Vagina (tissue), 2 donors: ENCODE measurements around the gene ADCY1. TPM values are rescaled to one million over a fixed set of nuclear protein-coding genes. Genes with fewer than 3 reads are reported as not detected.

Experiments used
- DNase-seq, 2 donors: peaks; one replicate each; pipeline ENCODE4 v3.0.0-alpha.2; 2017; ENCODE audit errors: extremely low spot score in 2 of 2
- H3K27ac ChIP-seq: fragments of 200-600 bp; sonication (generic); one replicate; pipeline ENCODE4 v1.5.1; 2019
- H3K27me3 ChIP-seq: fragments of 200-600 bp; sonication (generic); one replicate; pipeline ENCODE4 v1.5.1; 2019
- H3K36me3 ChIP-seq, 2 donors: fragments of 200-600 bp; sonication (generic); one replicate each; pipeline ENCODE4 v1.5.1; 2017 to 2019
- H3K4me1 ChIP-seq: fragments of 200-600 bp; sonication (generic); one replicate; pipeline ENCODE4 v1.5.1; 2019
- H3K4me3 ChIP-seq, 2 donors: fragments of 200-600 bp; sonication (generic); 1 replicate in 1 of 2; 2 replicates in 1 of 2; pipeline ENCODE4 v1.5.1; 2016 to 2019
- H3K9me3 ChIP-seq: fragments of 200-600 bp; sonication (generic); one replicate; pipeline ENCODE4 v1.5.1; 2019
- POLR2A ChIP-seq, 2 donors: fragments of 450-650 bp; IDR thresholded peaks; one replicate each; pipeline ENCODE4 v1.6.1; 2017; ENCODE audit warnings: antibody characterized with exemption in 2 of 2, mild to moderate bottlenecking in 2 of 2, moderate library complexity in 2 of 2
- POLR2AphosphoS5 ChIP-seq, 2 donors: sonication (generic); formaldehyde crosslinking; IDR thresholded peaks; one replicate each; pipeline ENCODE4 v1.9.0; 2017; ENCODE audit warnings: antibody characterized with exemption in 2 of 2, mild to moderate bottlenecking in 2 of 2, low read depth in 1 of 2; ENCODE audit not compliant: insufficient read depth in 1 of 2
- intact Hi-C: fragments of 100-400 bp; cut with DNase I; formaldehyde crosslinking; loops from one replicate; pipeline ENCODE4 v1.15.1; 2023
- total RNA-seq: library from RNA; depleted of rRNA; stranded (reverse); fragments of >200 nt; gene quantifications from one replicate; pipeline ENCODE4 v1.2.3, GENCODE V29; 2016
- TF ChIP-seq, protein P1 (sequence below), 3 experiments: fragments of 450-650 bp in 2 of 3; fragments of 200-600 bp in 1 of 3; sonication (generic) in 1 of 3; IDR thresholded peaks; one replicate each; pipeline ENCODE4 v1.5.1; 2017 to 2019; ENCODE audit warnings: antibody characterized with exemption in 3 of 3, mild to moderate bottlenecking in 2 of 3, moderate library complexity in 2 of 3

ADCY1 gene
- total RNA-seq, 1 donor from 2014 or later: 2.5 TPM

DNA sequence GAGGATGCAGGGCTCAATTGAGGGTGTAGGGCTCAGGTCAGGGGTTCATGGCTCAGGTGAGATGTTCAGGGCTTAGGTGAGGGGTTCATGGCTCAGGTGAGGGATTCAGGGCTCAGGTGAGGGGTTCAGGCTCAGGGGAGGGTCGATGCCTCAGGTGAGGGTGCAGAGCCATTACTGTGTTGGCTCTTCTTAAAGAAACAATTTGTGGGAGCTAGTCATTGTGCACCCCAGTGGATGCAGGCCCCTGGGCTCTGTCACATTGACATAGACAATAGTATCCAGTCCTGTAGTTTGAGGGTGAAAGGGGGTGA lies 86.7 kb downstream of the ADCY1 start:
- H3K27ac ChIP-seq: no peak overlapping the region
- TF ChIP-seq, protein P1, sequence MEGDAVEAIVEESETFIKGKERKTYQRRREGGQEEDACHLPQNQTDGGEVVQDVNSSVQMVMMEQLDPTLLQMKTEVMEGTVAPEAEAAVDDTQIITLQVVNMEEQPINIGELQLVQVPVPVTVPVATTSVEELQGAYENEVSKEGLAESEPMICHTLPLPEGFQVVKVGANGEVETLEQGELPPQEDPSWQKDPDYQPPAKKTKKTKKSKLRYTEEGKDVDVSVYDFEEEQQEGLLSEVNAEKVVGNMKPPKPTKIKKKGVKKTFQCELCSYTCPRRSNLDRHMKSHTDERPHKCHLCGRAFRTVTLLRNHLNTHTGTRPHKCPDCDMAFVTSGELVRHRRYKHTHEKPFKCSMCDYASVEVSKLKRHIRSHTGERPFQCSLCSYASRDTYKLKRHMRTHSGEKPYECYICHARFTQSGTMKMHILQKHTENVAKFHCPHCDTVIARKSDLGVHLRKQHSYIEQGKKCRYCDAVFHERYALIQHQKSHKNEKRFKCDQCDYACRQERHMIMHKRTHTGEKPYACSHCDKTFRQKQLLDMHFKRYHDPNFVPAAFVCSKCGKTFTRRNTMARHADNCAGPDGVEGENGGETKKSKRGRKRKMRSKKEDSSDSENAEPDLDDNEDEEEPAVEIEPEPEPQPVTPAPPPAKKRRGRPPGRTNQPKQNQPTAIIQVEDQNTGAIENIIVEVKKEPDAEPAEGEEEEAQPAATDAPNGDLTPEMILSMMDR (IDR thresholded peaks at IDR 0.05): no peak
- TF ChIP-seq POLR2A (IDR thresholded peaks at IDR 0.05) (no peak), POLR2AphosphoS5 (IDR thresholded peaks at IDR 0.05; ENCODE audit: insufficient read depth in 1 of 2, low read depth in 1 of 2) (no peak)
- no peaks in the 10 kb centered on the region for H3K36me3 ChIP-seq
- no peaks in the 10 kb centered on the region for H3K4me1 ChIP-seq
- intact Hi-C loops: no loop called here
- no peak overlapping the region for H3K4me3 ChIP-seq
- H3K27me3 ChIP-seq: no peaks in the 10 kb centered on the region
- peak; percentile 64 to 71 for DNase-seq
- no peaks in the 10 kb centered on the region for H3K9me3 ChIP-seq

DNA sequence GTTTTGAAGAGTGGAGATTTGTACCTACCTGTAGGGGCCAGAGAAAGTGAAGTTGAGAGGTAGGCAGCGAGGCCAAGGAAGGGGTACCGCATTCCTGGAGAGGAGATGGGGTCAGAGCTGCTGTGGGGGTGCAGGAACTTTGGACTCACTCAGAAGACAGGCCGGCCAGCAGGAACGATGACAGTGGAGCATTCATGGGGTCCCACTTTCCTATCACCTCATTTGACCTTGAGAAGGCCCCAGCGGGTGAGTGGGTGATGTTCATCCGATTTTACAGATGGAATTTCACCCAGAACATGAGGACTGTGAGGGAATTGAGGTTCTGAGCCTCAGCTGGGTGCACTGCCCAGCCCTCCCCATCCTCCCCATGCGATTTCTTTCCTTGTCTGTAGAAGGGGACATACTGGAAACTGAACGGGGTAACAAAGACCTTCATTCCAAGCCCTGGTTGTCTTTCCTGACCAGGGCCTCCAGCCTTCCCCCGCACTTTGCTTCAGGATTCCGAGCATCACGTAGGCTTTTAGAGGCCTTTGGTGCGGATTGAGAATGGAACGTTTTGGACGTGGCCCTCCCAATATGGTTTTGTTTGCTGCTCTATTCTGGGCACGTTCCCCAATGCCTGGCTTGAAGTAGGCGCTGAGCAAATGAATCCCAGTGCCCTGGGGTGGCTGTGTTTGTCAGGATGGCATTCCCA lies 87.3 kb downstream of the ADCY1 start:
- peak; percentile 58 to 84 for DNase-seq
- TF ChIP-seq, protein P1 (IDR thresholded peaks at IDR 0.05): no peak
- no peak for TF ChIP-seq POLR2AphosphoS5 (IDR thresholded peaks at IDR 0.05; ENCODE audit: insufficient read depth in 1 of 2, low read depth in 1 of 2)
- no peak for TF ChIP-seq POLR2A (IDR thresholded peaks at IDR 0.05)
- H3K27ac ChIP-seq: no peak overlapping the region
- no peaks in the 10 kb centered on the region for H3K9me3 ChIP-seq
- intact Hi-C loops: no loop called here
- H3K27me3 ChIP-seq: no peaks in the 10 kb centered on the region
- no peaks in the 10 kb centered on the region for H3K4me1 ChIP-seq
- H3K4me3 ChIP-seq: no peak overlapping the region
- H3K36me3 ChIP-seq: no peaks in the 10 kb centered on the region

DNA sequence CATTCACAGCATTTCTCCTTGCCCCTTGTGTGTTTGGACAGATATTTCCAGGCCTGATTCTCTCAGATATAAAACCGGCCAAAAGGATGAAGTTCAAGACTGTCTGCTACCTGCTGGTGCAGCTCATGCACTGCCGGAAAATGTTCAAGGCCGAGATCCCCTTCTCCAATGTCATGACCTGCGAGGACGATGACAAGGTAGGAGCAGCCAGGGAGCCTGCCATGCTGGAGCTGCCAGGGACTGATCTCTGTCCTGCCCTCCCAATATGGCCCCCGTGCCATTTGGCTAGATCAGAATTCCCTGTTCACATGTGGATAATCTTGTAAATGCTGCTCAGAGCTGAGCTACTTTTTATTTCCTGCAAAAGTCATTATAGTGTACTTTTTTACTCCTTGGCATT lies 87.8 kb downstream of the ADCY1 start:
- no peaks in the 10 kb centered on the region for H3K9me3 ChIP-seq
- intact Hi-C loops: no loop called here
- DNase-seq: peak in 1 of 2 donors; percentile 61

DNA sequence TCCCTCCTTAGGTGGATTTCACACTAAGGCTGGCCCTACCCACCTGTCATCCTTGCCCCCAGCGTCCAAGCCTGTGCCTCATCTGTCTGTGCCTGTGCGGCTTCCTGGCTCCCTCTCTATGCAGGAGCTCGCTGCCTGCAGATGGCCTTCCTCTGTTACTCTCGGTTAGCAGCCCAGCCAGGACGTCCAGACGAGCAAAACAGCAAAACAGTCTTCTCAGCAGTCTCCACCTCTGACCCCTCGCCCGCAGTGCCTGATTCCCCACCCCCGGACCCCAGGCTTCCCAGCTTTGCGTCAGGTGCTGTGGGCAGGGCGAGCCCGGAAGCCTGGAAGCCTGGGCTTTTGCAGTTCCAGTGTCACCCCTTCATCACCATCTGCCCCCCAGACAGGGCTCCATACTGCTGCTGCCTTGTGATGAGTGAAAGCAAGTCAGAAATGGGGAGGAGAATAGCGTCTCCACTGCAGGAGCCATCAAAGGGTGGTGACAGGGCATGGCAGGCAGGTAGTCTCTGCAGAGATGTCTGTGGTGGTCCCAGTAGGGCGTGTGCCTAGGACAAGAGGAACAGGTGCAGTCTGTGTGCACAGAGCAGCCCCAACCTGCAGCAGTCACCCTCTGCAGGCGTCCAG lies 88.5 kb downstream of the ADCY1 start:
- intact Hi-C loops: no loop called here
- Histone ChIP-seq H3K4me3 (no peak overlapping the region), H3K4me1 (no peaks in the 10 kb centered on the region), H3K27ac (no peak overlapping the region), H3K27me3 (no peaks in the 10 kb centered on the region), H3K36me3 (no peaks in the 10 kb centered on the region), H3K9me3 (no peaks in the 10 kb centered on the region)
- DNase-seq: peak; percentile 84 to 88
- TF ChIP-seq, protein P1 (IDR thresholded peaks at IDR 0.05): no peak
- TF ChIP-seq POLR2A (IDR thresholded peaks at IDR 0.05): no peak
- no peak for TF ChIP-seq POLR2AphosphoS5 (IDR thresholded peaks at IDR 0.05; ENCODE audit: insufficient read depth in 1 of 2, low read depth in 1 of 2)

More for the DNA sequence above, 87.8 kb downstream of the ADCY1 start:
- no peak overlapping the region for H3K27ac ChIP-seq
- no peak overlapping the region for H3K4me3 ChIP-seq
- H3K4me1 ChIP-seq: no peaks in the 10 kb centered on the region
- no peak for TF ChIP-seq POLR2AphosphoS5 (IDR thresholded peaks at IDR 0.05; ENCODE audit: insufficient read depth in 1 of 2, low read depth in 1 of 2)
- H3K27me3 ChIP-seq: no peaks in the 10 kb centered on the region
- no peaks in the 10 kb centered on the region for H3K36me3 ChIP-seq

DNA sequence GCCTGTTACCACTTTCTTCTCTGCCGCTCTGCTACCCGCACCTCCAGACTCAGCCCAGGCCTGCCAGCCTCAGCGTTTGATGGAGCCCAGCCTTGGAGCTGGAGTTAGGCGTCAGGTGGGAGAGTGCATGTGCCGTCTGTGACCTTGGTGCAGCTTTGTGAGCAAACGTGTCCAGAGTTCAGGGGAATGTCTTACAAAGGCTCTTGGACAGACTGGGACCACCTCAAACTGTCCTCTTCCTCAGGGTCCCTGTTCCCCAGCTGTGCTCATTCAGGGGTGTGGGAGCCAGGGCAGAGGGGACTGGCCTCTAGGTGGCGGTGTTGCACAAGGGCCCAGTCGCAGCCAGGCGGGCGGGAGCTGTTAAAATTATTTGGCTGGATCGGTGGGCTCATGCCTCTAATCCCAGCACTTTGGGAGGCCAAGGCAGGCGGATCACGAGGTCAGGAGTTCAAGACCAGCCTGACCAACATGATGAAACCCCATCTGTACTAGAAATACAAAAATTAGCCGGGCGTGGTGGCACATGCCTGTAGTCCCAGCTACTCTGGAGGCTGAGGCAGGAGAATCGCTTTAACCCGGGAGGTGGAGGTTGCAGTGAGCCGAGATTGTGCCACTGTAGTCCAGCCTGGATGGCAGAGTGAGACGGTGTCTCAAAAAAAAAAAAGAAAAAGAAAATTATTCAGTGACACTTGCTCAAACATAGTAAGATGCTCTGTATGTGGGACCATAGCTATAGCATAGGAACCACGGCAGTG lies 89.2 kb downstream of the ADCY1 start:
- Histone ChIP-seq H3K9me3 (no peaks in the 10 kb centered on the region), H3K27ac (no peak overlapping the region), H3K4me3 (no peak overlapping the region), H3K27me3 (no peaks in the 10 kb centered on the region), H3K4me1 (no peaks in the 10 kb centered on the region), H3K36me3 (no peaks in the 10 kb centered on the region)
- TF ChIP-seq POLR2A (IDR thresholded peaks at IDR 0.05): no peak
- TF ChIP-seq, protein P1 (IDR thresholded peaks at IDR 0.05): peak in 2 of 3 experiments; percentile 17 to 25
- intact Hi-C loops: no loop called here
- peak; percentile 55 to 79 for DNase-seq
